DND-41 (cell line): Measurements from ENCODE around the gene ALDH8A1.

Experiments
- CTCF ChIP-seq: IDR thresholded peaks from 2 replicates; pipeline ENCODE4 v1.5.1; 2012; ENCODE audit warnings: borderline replicate concordance, low read length, moderate library complexity, mild to moderate bottlenecking; ENCODE audit not compliant: poor library complexity, severe bottlenecking; ENCODE audit errors: extremely low read depth
- EZH2 ChIP-seq: IDR thresholded peaks from 3 replicates; pipeline ENCODE4 v1.6.1; 2012; ENCODE audit warnings: borderline replicate concordance, low read depth, mild to moderate bottlenecking, moderate library complexity, low read length, inconsistent platforms; ENCODE audit not compliant: severe bottlenecking

DNA sequence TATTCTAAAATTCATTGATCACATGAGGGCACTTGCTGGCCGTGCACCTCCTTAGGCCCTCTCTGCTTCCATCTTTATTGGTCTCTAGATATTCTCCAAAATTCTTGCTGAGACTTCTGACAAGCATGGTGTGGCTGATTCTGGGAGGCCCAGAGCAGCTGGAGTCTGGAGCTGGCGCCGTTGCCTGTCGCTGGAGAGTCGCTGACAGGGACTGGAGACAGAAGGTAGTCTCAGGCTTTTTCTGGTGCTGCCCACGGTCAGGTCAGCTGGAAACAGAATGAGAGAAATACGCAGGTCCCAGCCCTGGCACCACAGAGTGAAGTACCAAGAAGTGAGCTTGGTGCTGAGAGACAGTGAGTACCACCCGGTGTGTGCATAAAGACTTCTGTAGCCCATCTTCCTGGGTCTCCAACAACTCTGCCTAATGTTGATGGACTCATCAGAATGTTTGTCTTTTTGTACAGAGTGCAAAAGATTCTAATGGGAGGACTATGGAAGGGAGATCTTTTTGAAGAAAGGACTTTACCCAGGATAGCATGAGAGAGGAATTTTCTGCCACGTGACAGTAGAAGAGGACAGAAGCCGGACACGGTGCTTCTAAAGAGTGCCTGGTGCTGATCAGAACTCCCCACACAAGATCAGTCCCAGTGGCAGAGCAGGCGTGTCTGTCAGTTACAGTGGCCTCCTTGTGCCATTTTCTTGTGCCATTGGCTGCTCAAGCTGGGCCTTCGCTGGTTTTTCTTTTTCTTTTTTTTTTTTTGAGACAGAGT, 1.8 kb upstream of the ALDH8A1 start:
- TF ChIP-seq CTCF (no peak), EZH2 (no peak)
